Liver (tissue), 9 donors: ENCODE measurements around the gene USH2A. TPM values are rescaled to one million over a fixed set of nuclear protein-coding genes. Genes with fewer than 3 reads are reported as not detected.

Experiments
- DNase-seq: peaks from one replicate; pipeline ENCODE4 v3.0.0-alpha.2; 2017; ENCODE audit warnings: low spot score
- H3K27ac ChIP-seq, 2 donors: one replicate each; pipeline ENCODE4 v1.7.0; 2013; ENCODE audit warnings: inconsistent platforms in 2 of 2, low read length in 2 of 2, control low read depth in 1 of 2, low read depth in 1 of 2, mild to moderate bottlenecking in 1 of 2
- H3K27me3 ChIP-seq, 4 donors: one replicate each; pipeline versions ENCODE4 v1.6.1 to v1.7.0; 2013; ENCODE audit warnings: low read length in 3 of 4, inconsistent platforms in 1 of 4, mild to moderate bottlenecking in 1 of 4, moderate library complexity in 1 of 4; ENCODE audit not compliant: control insufficient read depth in 4 of 4, insufficient read depth in 4 of 4
- H3K36me3 ChIP-seq, 4 donors: one replicate each; pipeline versions ENCODE4 v1.6.1 to v1.7.0; 2013; ENCODE audit warnings: low read length in 3 of 4, mild to moderate bottlenecking in 3 of 4, low read depth in 1 of 4, moderate library complexity in 1 of 4; ENCODE audit not compliant: control insufficient read depth in 4 of 4, insufficient read depth in 3 of 4
- H3K4me1 ChIP-seq, 4 donors: one replicate each; pipeline versions ENCODE4 v1.6.1 to v1.7.0; 2013; ENCODE audit warnings: low read length in 3 of 4, mild to moderate bottlenecking in 3 of 4, moderate library complexity in 1 of 4; ENCODE audit not compliant: control insufficient read depth in 4 of 4, insufficient read depth in 4 of 4
- H3K4me3 ChIP-seq, 3 donors: one replicate each; pipeline versions ENCODE4 v1.6.1 to v1.7.0; 2013; ENCODE audit warnings: low read length in 3 of 3, control low read depth in 1 of 3, low read depth in 1 of 3, mild to moderate bottlenecking in 1 of 3
- H3K9ac ChIP-seq, 2 donors: one replicate each; pipeline ENCODE4 v1.7.0; 2013; ENCODE audit warnings: low read length in 2 of 2, mild to moderate bottlenecking in 2 of 2, moderate library complexity in 2 of 2, control low read depth in 1 of 2, low read depth in 1 of 2
- H3K9me3 ChIP-seq, 4 donors: one replicate each; pipeline versions ENCODE4 v1.6.1 to v1.7.0; 2013; ENCODE audit warnings: low read length in 3 of 4; ENCODE audit not compliant: control insufficient read depth in 4 of 4
- EGR1 ChIP-seq, 2 donors: IDR thresholded peaks; 2 replicates each; pipeline ENCODE4 v1.6.1; 2016 to 2018; ENCODE audit warnings: antibody characterized with exemption in 2 of 2, low read depth in 2 of 2
- FOXA1 ChIP-seq: IDR thresholded peaks from 2 replicates; pipeline ENCODE4 v1.6.1; 2016; ENCODE audit warnings: antibody characterized with exemption
- GABPA ChIP-seq, 2 donors: IDR thresholded peaks in 1 of 2; conservative IDR thresholded peaks in 1 of 2; 2 replicates each; pipeline ENCODE4 v1.6.1; 2016; ENCODE audit warnings: antibody characterized with exemption in 2 of 2, mild to moderate bottlenecking in 1 of 2, moderate library complexity in 1 of 2
- HNF4A ChIP-seq, 2 donors: conservative IDR thresholded peaks; 2 replicates each; pipeline ENCODE4 v1.6.1; 2016; ENCODE audit warnings: antibody characterized with exemption in 2 of 2, mild to moderate bottlenecking in 2 of 2
- HNF4G ChIP-seq: IDR thresholded peaks from 2 replicates; pipeline ENCODE4 v1.6.1; 2016; ENCODE audit warnings: antibody characterized with exemption
- JUND ChIP-seq, 2 donors: IDR thresholded peaks; 2 replicates each; pipeline ENCODE4 v1.6.1; 2016; ENCODE audit warnings: antibody characterized with exemption in 2 of 2
- NR2F2 ChIP-seq: IDR thresholded peaks from 2 replicates; pipeline ENCODE4 v1.6.1; 2016; ENCODE audit warnings: antibody characterized with exemption
- RAD21 ChIP-seq, 2 donors: IDR thresholded peaks; 2 replicates each; pipeline ENCODE4 v1.6.1; 2016; ENCODE audit warnings: antibody characterized with exemption in 2 of 2, mild to moderate bottlenecking in 2 of 2
- SP1 ChIP-seq: IDR thresholded peaks from 2 replicates; pipeline ENCODE4 v1.6.1; 2018; ENCODE audit warnings: antibody characterized with exemption, mild to moderate bottlenecking
- TAF1 ChIP-seq: conservative IDR thresholded peaks from 2 replicates; pipeline ENCODE4 v1.6.1; 2016; ENCODE audit warnings: antibody characterized with exemption, mild to moderate bottlenecking
- YY1 ChIP-seq: IDR thresholded peaks from 2 replicates; pipeline ENCODE4 v1.6.1; 2016; ENCODE audit warnings: antibody characterized with exemption, mild to moderate bottlenecking
- WGBS: extraction: QIAGEN DNeasy Blood & Tissue Kit; methylation state at CpG from one replicate; pipeline ENCODE4 v1.1.7; 2013; 5-methylcytosine and 5-hydroxymethylcytosine counted together
- polyA plus RNA-seq, 2 donors: library from polyadenylated mRNA; stranded (reverse) in 1 of 2; unstranded in 1 of 2; fragments of 200-250 nt in 1 of 2; fragments of >200 nt in 1 of 2; fragmentation: Nextera tagmentation in 1 of 2; extraction: Ambion mirVana in 1 of 2; gene quantifications; one replicate each; pipeline versions ENCODE4 v1.2.1 to v1.2.3, GENCODE V29; 2013 to 2015
- total RNA-seq, 2 donors: library from RNA; depleted of rRNA; stranded (reverse); fragments of >200 nt; gene quantifications; one replicate each; pipeline ENCODE4 v1.2.3, GENCODE V29; 2014
- TF ChIP-seq, protein P1 (sequence below): IDR thresholded peaks from 2 replicates; pipeline ENCODE4 v1.6.1; 2016; ENCODE audit warnings: antibody characterized with exemption
- TF ChIP-seq, protein P2 (sequence below): IDR thresholded peaks from 2 replicates; pipeline ENCODE4 v1.6.1; 2016; ENCODE audit warnings: antibody characterized with exemption
- TF ChIP-seq, protein P3 (sequence below): IDR thresholded peaks from 2 replicates; pipeline ENCODE4 v1.6.1; 2016; ENCODE audit warnings: antibody characterized with exemption, mild to moderate bottlenecking
- TF ChIP-seq, protein P4 (sequence below): fragments of 150-350 bp; IDR thresholded peaks from 2 replicates; pipeline ENCODE4 v1.5.1; 2017; ENCODE audit warnings: improper control_type of control experiment, low read depth, low read length; ENCODE audit not compliant: missing input control
- TF ChIP-seq, protein P5 (sequence below): IDR thresholded peaks from 2 replicates; pipeline ENCODE4 v1.6.1; 2016; ENCODE audit warnings: antibody characterized with exemption
- donor health status: healthy.
- donor health status: healthy.
- donor health status: healthy.
- donor health status: healthy.
- donor health status: healthy.

Gene USH2A
- total and polyA plus RNA-seq, 4 donors: 0.14 to 1.0 (median 0.31) TPM

DNA sequence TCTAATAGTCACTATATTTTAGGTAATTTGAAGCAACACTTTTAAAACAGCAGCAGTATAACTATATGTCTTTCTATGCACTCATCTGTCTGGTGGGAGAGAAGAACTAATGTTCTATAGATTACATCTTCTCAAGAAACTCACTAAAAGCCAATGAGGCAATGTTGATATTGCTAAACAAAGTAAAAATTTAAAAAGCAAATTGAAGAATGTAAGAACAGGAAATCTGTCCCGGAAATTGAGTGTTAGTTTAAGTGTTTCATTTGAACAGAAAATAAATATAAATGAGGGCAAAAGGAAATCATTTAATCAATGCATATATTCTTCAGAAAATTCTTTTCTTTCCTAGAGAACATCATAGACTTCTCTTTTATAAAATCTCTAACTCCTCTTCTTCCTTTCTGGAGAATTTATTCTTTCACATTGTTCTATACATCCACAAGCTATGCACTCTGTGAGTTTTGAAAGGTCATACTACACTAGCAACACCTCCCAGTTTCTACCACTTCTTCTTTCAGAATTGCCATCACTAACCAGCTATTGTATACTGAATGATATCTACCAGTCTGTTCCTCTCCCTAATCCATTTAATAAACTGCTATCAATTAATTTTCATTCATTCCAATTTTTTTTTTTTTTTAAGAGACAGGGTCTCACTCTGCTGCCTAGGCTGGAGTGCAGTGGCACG is 153.0 kb downstream of the USH2A start:
- TF ChIP-seq GABPA (IDR thresholded peaks at IDR 0.05 in 1 of 2, conservative IDR thresholded peaks at IDR 0.05 in 1 of 2) (no peak), EGR1 (IDR thresholded peaks at IDR 0.05; ENCODE audit: low read depth in 2 of 2) (no peak), HNF4G (no peak), FOXA1 (no peak), NR2F2 (no peak), TAF1 (no peak), JUND (IDR thresholded peaks at IDR 0.05) (no peak), SP1 (no peak), YY1 (no peak), HNF4A (conservative IDR thresholded peaks at IDR 0.05) (no peak), RAD21 (IDR thresholded peaks at IDR 0.05) (no peak)
- TF ChIP-seq, protein P1, sequence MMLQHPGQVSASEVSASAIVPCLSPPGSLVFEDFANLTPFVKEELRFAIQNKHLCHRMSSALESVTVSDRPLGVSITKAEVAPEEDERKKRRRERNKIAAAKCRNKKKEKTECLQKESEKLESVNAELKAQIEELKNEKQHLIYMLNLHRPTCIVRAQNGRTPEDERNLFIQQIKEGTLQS: no peak
- TF ChIP-seq, protein P2, sequence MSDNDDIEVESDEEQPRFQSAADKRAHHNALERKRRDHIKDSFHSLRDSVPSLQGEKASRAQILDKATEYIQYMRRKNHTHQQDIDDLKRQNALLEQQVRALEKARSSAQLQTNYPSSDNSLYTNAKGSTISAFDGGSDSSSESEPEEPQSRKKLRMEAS: no peak
- TF ChIP-seq, protein P3, sequence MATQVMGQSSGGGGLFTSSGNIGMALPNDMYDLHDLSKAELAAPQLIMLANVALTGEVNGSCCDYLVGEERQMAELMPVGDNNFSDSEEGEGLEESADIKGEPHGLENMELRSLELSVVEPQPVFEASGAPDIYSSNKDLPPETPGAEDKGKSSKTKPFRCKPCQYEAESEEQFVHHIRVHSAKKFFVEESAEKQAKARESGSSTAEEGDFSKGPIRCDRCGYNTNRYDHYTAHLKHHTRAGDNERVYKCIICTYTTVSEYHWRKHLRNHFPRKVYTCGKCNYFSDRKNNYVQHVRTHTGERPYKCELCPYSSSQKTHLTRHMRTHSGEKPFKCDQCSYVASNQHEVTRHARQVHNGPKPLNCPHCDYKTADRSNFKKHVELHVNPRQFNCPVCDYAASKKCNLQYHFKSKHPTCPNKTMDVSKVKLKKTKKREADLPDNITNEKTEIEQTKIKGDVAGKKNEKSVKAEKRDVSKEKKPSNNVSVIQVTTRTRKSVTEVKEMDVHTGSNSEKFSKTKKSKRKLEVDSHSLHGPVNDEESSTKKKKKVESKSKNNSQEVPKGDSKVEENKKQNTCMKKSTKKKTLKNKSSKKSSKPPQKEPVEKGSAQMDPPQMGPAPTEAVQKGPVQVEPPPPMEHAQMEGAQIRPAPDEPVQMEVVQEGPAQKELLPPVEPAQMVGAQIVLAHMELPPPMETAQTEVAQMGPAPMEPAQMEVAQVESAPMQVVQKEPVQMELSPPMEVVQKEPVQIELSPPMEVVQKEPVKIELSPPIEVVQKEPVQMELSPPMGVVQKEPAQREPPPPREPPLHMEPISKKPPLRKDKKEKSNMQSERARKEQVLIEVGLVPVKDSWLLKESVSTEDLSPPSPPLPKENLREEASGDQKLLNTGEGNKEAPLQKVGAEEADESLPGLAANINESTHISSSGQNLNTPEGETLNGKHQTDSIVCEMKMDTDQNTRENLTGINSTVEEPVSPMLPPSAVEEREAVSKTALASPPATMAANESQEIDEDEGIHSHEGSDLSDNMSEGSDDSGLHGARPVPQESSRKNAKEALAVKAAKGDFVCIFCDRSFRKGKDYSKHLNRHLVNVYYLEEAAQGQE: no peak
- TF ChIP-seq, protein P4, sequence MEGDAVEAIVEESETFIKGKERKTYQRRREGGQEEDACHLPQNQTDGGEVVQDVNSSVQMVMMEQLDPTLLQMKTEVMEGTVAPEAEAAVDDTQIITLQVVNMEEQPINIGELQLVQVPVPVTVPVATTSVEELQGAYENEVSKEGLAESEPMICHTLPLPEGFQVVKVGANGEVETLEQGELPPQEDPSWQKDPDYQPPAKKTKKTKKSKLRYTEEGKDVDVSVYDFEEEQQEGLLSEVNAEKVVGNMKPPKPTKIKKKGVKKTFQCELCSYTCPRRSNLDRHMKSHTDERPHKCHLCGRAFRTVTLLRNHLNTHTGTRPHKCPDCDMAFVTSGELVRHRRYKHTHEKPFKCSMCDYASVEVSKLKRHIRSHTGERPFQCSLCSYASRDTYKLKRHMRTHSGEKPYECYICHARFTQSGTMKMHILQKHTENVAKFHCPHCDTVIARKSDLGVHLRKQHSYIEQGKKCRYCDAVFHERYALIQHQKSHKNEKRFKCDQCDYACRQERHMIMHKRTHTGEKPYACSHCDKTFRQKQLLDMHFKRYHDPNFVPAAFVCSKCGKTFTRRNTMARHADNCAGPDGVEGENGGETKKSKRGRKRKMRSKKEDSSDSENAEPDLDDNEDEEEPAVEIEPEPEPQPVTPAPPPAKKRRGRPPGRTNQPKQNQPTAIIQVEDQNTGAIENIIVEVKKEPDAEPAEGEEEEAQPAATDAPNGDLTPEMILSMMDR: no peak
- TF ChIP-seq, protein P5, sequence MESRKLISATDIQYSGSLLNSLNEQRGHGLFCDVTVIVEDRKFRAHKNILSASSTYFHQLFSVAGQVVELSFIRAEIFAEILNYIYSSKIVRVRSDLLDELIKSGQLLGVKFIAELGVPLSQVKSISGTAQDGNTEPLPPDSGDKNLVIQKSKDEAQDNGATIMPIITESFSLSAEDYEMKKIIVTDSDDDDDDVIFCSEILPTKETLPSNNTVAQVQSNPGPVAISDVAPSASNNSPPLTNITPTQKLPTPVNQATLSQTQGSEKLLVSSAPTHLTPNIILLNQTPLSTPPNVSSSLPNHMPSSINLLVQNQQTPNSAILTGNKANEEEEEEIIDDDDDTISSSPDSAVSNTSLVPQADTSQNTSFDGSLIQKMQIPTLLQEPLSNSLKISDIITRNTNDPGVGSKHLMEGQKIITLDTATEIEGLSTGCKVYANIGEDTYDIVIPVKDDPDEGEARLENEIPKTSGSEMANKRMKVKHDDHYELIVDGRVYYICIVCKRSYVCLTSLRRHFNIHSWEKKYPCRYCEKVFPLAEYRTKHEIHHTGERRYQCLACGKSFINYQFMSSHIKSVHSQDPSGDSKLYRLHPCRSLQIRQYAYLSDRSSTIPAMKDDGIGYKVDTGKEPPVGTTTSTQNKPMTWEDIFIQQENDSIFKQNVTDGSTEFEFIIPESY: no peak
- Histone ChIP-seq H3K4me3 (no peak overlapping the region), H3K4me1 (no peaks in the 10 kb centered on the region), H3K27ac (no peak overlapping the region), H3K9ac (no peak overlapping the region), H3K36me3 (no peaks in the 10 kb centered on the region), H3K27me3 (no peaks in the 10 kb centered on the region), H3K9me3 (no peaks in the 10 kb centered on the region)
- WGBS: 78% methylated on average over 2 of the region's 2 CpGs
- DNase-seq: no peak
